ENCODE measurements around the gene ANKDD1B.

DNA sequence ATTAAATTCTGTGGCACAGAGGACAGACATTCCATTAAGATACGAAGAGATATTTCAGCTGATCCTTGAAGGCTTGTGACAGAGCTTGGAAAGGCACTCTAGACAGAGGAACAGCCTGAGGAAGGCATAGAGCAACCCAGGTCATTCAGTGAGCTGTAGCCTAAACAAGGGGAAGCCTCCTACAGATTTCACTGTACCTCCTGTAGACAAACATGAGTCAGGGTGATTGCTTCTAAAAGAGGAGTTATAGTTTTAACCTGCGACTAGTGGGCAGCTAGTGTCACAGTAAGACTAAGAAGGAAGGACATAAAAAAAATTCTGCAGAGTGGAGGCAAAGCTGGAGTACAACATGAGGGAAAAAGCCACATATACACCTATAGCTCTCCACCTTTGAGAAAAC, 43.5 kb upstream of the ANKDD1B start:
- no peak for TF ChIP-seq RAD21 (IDR thresholded peaks at IDR 0.05; ENCODE audit: low read depth)
- TF ChIP-seq, protein P1, sequence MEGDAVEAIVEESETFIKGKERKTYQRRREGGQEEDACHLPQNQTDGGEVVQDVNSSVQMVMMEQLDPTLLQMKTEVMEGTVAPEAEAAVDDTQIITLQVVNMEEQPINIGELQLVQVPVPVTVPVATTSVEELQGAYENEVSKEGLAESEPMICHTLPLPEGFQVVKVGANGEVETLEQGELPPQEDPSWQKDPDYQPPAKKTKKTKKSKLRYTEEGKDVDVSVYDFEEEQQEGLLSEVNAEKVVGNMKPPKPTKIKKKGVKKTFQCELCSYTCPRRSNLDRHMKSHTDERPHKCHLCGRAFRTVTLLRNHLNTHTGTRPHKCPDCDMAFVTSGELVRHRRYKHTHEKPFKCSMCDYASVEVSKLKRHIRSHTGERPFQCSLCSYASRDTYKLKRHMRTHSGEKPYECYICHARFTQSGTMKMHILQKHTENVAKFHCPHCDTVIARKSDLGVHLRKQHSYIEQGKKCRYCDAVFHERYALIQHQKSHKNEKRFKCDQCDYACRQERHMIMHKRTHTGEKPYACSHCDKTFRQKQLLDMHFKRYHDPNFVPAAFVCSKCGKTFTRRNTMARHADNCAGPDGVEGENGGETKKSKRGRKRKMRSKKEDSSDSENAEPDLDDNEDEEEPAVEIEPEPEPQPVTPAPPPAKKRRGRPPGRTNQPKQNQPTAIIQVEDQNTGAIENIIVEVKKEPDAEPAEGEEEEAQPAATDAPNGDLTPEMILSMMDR (IDR thresholded peaks at IDR 0.05 in 2 of 3, conservative IDR thresholded peaks at IDR 0.05 in 1 of 3; ENCODE audit: borderline replicate concordance in 1 of 3, insufficient read depth in 1 of 3, low read depth in 2 of 3, low read length in 2 of 3) = no peak
- no peak for TF ChIP-seq EZH2phosphoT487 (IDR thresholded peaks at IDR 0.05; ENCODE audit: borderline replicate concordance)
- TF ChIP-seq, protein P2, sequence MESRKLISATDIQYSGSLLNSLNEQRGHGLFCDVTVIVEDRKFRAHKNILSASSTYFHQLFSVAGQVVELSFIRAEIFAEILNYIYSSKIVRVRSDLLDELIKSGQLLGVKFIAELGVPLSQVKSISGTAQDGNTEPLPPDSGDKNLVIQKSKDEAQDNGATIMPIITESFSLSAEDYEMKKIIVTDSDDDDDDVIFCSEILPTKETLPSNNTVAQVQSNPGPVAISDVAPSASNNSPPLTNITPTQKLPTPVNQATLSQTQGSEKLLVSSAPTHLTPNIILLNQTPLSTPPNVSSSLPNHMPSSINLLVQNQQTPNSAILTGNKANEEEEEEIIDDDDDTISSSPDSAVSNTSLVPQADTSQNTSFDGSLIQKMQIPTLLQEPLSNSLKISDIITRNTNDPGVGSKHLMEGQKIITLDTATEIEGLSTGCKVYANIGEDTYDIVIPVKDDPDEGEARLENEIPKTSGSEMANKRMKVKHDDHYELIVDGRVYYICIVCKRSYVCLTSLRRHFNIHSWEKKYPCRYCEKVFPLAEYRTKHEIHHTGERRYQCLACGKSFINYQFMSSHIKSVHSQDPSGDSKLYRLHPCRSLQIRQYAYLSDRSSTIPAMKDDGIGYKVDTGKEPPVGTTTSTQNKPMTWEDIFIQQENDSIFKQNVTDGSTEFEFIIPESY (IDR thresholded peaks at IDR 0.05; ENCODE audit: extremely low read depth, insufficient replicate concordance, low read length) = no peak
- TF ChIP-seq POLR2AphosphoS5 (IDR thresholded peaks at IDR 0.05; ENCODE audit: low read depth, low read length) = no peak
- TF ChIP-seq EZH2 (IDR thresholded peaks at IDR 0.05) = no peak

Data from HCT116 (cell line).